Activated CD4-positive, alpha-beta T cell treated with anti-CD3 and anti-CD28 coated beads for 4 hours (primary cell): ENCODE data around the gene ANO10.
"Not testable (repeated sequence)": the region's sequence is repeated elsewhere in the genome, so short reads cannot be mapped to it uniquely, and the experiment has no call there.

ENCODE experiments used
- DNase-seq, 2 donors: peaks; one replicate each; pipeline ENCODE4 v3.0.0-alpha.2; 2020

ANO10 gene

DNA sequence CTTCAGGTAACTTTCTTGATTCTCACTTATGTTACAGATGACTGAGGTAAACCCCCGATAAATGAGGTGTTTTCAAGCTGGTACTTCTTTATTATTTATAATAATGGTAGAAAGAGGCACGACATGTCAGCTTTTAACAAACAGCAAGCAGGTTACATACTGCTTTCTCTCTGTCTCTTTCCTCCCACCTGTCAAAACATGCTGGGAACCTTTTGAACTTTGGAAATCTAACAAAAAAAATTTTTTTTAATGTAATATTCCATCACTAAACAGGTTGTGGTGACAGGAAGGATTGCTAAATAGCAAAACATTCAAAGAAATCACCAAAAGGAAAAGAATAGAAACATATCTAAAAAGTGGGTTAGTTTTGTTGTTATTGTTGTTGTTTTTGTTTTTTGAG is 48.2 kb downstream of the ANO10 start:
- no peak for DNase-seq

GRCh38 chr3:43565661-43566341 is 56.0 kb downstream of the ANO10 start:
- DNase-seq: not testable (repeated sequence)

GRCh38 chr3:43559961-43560360 is 61.9 kb downstream of the ANO10 start:
- no peak for DNase-seq

- DNase-seq: no peak
These were observed 63.6 kb downstream of the ANO10 start for GRCh38 chr3:43558171-43558570.

DNA sequence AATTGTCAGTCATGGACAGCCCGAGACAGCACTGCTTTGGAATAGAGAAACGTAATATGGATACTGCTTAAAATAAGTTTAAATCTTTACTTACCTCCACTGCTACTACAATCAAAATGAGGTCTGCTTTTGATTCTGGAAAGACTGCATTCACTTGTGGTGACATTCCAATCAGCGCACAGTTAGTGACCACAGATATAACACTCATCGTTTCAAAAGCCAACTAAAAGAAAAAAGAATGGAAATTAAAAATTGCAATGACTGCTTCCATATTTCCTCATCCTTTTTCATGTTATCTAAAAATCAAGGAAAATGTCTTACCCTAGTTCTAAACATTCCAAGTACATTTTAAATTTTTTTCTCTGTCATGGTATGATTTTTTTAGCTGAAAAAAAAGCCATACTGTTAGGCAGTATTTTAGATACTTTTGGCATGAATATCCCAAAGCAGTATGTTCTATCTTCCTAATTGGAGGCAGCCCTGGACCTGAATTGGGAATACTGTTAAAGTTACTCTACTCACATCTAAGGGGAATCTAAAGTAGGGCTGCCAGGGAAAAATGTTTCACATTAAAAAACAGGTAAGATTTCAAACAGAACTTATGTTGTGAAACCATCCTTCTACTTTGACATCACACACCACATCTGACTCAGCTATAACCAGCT is 72.1 kb downstream of the ANO10 start:
- DNase-seq: no peak

GRCh38 chr3:43544277-43544676 is 77.5 kb downstream of the ANO10 start:
- not testable (repeated sequence) for DNase-seq

DNA sequence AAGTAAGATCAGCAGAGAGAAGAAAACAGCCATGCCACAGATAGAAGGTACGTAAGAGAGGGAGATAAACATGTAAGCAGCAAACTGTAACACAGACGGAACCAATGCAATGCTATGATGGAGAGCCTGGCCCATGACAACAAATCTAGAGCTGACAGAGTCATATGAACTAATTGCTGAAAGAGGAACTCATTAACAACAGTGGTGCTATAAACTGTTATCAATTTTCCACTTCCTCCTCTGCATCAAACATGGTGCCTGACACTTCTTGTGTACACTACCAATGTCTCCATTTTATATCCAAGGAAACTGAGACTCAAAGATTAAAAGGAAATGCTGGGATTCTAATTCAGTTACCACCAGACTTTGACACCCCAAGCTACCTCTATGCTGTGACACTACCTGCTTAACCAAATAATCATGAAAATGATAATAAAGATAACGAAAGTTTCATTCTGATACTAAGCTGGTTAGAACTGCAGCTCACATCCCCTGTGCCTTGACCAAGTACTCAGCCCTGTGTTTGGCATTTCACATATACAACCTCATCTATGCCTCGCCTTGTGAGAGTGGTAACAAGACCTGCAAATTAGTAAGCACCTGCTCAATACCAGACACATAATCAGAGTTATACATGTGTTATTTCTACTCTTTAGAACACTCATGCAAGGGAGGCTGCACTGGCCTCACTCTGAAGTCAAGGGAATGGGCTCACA is 79.3 kb downstream of the ANO10 start:
- no peak for DNase-seq

DNA sequence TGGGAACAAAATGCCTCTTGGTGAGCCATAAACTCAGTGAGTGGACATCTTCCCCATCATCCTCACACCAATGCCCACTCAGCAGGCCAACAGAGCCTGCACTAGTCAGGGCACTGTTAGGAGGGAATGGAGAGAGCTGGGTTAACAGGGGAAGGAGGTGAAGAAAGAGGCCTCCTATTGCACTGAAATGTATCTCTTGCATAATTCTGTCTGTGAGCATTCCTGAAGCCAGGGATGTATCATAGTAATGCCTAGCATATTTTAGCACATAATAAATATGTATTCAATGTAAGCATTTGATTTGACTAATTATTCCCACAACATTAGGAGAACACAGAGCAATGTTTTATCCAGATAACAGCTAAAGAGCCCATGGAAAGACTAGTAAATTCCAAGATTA is 81.2 kb downstream of the ANO10 start:
- no peak for DNase-seq

- no peak for DNase-seq
These were observed 82.5 kb downstream of the ANO10 start for GRCh38 chr3:43539321-43539720.

DNA sequence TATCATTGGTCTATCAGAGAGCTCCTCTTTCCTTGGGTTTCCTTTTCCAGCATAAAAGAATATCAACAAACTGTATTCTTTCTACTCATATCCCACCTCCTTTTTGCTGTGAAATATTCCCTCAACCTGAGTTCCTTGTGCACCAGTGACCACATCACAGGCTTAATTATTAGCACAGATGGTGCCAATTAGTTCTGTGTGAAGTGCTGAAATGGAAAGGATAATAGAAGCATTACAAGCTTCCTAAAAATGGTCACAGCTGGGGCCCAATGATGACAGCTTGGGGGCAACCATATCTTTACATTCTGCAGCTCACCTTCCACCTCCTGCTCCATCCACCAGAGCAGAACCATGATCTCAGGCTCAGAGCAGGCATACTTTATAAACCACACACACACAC is 84.6 kb downstream of the ANO10 start:
- no peak for DNase-seq

DNA sequence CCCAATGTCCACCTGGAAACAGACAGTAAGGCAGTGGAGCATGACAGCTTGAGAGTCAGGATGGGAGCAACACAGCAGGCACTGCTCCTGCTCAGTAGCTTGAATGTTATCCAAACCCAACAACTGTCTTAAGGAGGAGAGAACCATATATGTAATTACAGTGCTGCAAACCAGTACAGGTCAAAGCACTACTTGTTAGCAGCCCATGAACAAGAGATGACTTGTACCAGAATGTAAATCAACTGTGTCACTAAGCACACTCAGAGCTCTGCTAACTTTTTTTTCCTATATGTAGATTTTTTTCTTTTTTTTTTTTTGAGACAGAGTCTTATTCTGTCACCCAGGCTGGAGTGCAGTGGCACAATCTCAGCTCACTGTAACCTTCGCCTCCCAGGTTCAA is 87.1 kb downstream of the ANO10 start:
- DNase-seq: no peak

DNA sequence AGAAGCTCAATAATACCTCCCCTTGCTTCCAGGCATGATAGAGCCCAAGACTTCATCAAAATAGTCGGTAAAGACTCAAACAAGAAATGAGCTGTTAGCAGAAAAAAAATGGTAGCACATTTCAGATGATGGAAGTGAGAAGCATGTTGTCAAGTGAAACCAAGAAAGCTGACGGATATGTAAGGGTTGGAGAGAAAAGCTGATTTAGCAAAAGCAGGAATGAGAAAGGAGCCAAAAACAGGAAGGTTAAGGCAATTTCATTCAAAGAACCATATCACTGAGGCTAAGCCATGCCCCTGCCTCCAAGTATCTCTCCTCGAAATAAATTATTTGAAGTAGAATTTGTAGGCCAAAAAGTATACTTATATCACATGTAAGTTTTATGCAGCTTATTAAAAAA is 88.8 kb downstream of the ANO10 start:
- DNase-seq: no peak

GRCh38 chr3:43531835-43532234 is 90.0 kb downstream of the ANO10 start:
- peak in 1 of 2 donors; percentile 6 for DNase-seq

GRCh38 chr3:43528498-43529099 is 93.2 kb downstream of the ANO10 start:
- DNase-seq: no peak

GRCh38 chr3:43526956-43527355 is 94.9 kb downstream of the ANO10 start:
- no peak for DNase-seq

- no peak for DNase-seq
These were observed 95.7 kb downstream of the ANO10 start for GRCh38 chr3:43525941-43526607.

- DNase-seq: no peak
These were observed 96.4 kb downstream of the ANO10 start for GRCh38 chr3:43525386-43525785.

DNA sequence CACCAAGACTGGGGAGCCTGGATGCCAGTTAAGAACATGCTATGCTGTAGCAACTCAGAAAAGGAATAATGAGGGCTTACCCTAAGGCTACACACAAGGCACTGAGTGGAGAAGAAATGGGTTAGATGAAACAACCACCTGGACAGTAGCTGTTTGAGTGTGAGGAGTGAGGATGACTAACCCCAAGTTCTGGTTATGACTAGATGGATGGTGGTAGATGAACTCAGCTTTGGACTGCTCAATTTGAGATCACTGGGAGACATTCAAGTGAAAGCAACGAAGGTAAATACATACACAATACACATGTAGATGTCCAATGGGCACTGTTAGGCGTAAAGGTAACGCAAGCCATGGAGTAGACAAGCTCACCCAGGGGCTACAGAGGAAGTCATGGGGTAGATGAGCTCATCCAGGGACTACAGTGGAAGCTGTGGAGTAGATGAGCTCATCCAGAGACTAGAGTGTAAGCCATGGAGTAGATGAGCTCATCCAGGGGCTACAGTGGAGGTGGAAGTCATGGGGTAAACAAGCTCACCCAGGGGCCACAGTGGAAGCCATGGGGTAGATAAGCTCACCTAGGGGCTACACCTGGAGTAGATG is 98.3 kb downstream of the ANO10 start:
- DNase-seq: no peak

DNA sequence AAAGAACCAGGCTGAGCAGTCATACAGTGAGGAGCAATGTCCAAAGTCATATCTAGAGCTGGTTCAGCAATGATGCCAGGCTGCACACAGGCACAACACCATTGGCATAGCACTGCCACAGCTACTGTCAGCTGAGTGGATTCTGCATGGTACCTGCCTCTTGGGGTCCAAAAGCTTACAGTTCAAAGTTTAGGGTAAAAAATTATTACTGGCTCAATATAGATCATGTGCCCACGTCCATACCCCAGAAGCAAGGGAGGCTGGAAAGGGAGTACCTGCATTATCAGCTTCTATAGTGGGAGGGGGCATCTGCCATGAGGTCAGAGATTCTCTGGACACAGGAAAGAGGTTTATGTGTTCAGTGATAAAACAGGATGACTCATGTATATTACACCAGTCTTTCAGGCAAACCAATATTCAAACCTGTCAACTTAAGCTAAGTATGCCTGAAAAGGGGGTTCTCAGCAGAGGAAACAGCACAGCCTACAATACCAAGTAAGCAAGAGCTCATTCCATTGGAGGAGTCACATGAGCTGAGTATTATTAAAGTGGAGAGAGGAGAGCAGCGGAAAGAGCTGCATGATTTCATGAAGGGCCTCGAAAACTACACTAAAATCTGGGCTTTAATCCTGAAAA is 99.0 kb downstream of the ANO10 start:
- no peak for DNase-seq

DNA sequence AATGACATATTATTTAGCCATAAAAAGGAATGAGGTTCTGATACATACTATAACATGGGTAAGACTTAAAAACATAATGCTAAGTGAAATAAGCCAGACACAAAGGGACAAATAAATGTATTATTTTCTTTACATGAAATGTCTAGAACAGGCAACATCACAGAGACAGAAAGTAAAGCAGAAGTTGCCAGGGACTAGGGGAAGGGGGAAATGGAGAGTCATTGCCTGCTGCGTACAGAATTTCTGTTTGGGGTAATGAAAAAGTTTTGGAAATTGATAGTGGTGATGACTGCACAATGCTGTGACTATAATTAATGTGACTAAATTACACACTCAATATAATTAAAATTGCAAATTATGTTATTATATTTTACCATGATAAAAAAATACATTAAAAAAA is 99.9 kb downstream of the ANO10 start:
- no peak for DNase-seq

GRCh38 chr3:43518515-43518914 is 103.3 kb downstream of the ANO10 start:
- not testable (repeated sequence) for DNase-seq

DNA sequence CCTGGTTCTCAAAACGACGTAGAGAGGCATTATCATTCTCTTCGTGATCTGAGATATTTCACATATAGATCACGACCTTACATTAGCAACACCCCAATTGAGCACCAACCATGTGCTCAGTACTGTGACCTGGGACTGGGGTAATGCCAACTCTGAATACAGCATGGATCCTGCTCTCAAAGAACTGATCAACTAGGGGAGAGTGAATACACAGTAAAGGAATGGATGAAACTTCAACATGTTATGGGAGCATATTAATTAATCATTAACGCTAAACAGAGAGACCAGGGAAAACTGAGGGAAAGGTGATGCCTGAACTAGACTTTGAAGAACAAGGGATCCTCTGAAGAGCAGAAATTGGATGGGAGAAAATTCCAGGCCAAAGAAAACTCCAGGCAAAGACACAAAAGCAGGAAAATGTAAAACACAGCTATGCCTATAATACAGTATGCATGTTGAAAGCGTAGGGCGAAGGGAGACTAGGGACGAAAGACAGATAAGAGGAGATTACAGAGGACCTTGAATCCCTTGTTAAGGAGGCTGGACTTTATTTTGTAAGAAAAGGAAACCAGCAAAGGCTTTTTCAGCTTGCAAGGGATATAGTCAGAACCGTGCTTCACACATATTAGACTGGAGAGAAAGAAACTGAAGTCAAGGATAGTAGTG is 105.7 kb downstream of the ANO10 start:
- DNase-seq: no peak
